ENCODE data around the gene HHLA2. TPM values are rescaled to one million over a fixed set of nuclear protein-coding genes. Genes with fewer than 3 reads are reported as not detected.

HHLA2 gene
- polyA plus RNA-seq, 1 donor (not counting 4 experiments of a cell fraction or from before 2014, with no cell fraction given), result not detected

GRCh38 chr3:108251265-108251664 lies 45.1 kb upstream of the HHLA2 start:
- H3K4me2 ChIP-seq (ENCODE audit: control insufficient read depth, extremely low read depth, insufficient read depth, low read depth, low read length), result no peak overlapping the region
- H3K27me3 ChIP-seq (ENCODE audit: control insufficient read depth, extremely low read depth, insufficient read depth, low read length), result no peaks in the 10 kb centered on the region
- H3K4me1 ChIP-seq (ENCODE audit: control insufficient read depth, extremely low read depth, insufficient read depth, low read length), result no peaks in the 10 kb centered on the region
- H3K9me3 ChIP-seq (ENCODE audit: control insufficient read depth, low read depth, low read length), result no peaks in the 10 kb centered on the region
- H2AFZ ChIP-seq (ENCODE audit: control insufficient read depth, low read length), result no peak overlapping the region
- no peaks in the 10 kb centered on the region for H3K36me3 ChIP-seq (ENCODE audit: control insufficient read depth in 2 of 2, extremely low read depth in 1 of 2, insufficient read depth in 2 of 2, low read length in 2 of 2)
- no peak overlapping the region for H3K27ac ChIP-seq (ENCODE audit: control insufficient read depth, insufficient read depth, low read length)
- no peak for DNase-seq (ENCODE audit: low read depth, low spot score)
- no peak for FAIRE-seq
- H4K20me1 ChIP-seq (ENCODE audit: control insufficient read depth, extremely low read depth, insufficient read depth, low read length), result no peaks in the 10 kb centered on the region
- no peak for TF ChIP-seq EZH2 (IDR thresholded peaks at IDR 0.05; ENCODE audit: low read length)
- no peak for TF ChIP-seq CTCF (optimal IDR thresholded peaks at IDR 0.05 in 1 of 3, IDR thresholded peaks at IDR 0.05 in 1 of 3, conservative IDR thresholded peaks at IDR 0.05 in 1 of 3; ENCODE audit: extremely low read depth in 1 of 3, insufficient read depth in 2 of 3, low read length in 3 of 3)
- no peak overlapping the region for H3K9ac ChIP-seq (ENCODE audit: control insufficient read depth, extremely low read depth, insufficient read depth, low read length)
- no peaks in the 10 kb centered on the region for H3K9me1 ChIP-seq (ENCODE audit: control insufficient read depth, extremely low read depth, insufficient read depth, low read length)
- no peak overlapping the region for H3K4me3 ChIP-seq (ENCODE audit: control insufficient read depth in 2 of 3, extremely low read depth in 1 of 3, insufficient read depth in 2 of 3, low read depth in 1 of 3, low read length in 3 of 3)
- dilution Hi-C loops (cut with MboI; ENCODE audit: extremely low pct_ligation_motif_present, low sequenced_read_pairs), result no loop called here
- H3K79me2 ChIP-seq (ENCODE audit: control insufficient read depth, insufficient read depth, low read length), result no peaks in the 10 kb centered on the region

- H3K27ac ChIP-seq (ENCODE audit: control insufficient read depth, insufficient read depth, low read length), result no peak overlapping the region
- no peaks in the 10 kb centered on the region for H4K20me1 ChIP-seq (ENCODE audit: control insufficient read depth, extremely low read depth, insufficient read depth, low read length)
- no peaks in the 10 kb centered on the region for H3K79me2 ChIP-seq (ENCODE audit: control insufficient read depth, insufficient read depth, low read length)
- no peak overlapping the region for H3K9ac ChIP-seq (ENCODE audit: control insufficient read depth, extremely low read depth, insufficient read depth, low read length)
- no peak overlapping the region for H2AFZ ChIP-seq (ENCODE audit: control insufficient read depth, low read length)
- no peaks in the 10 kb centered on the region for H3K36me3 ChIP-seq (ENCODE audit: control insufficient read depth in 2 of 2, extremely low read depth in 1 of 2, insufficient read depth in 2 of 2, low read length in 2 of 2)
- H3K4me2 ChIP-seq (ENCODE audit: control insufficient read depth, extremely low read depth, insufficient read depth, low read depth, low read length), result no peak overlapping the region
- no peaks in the 10 kb centered on the region for H3K4me1 ChIP-seq (ENCODE audit: control insufficient read depth, extremely low read depth, insufficient read depth, low read length)
- H3K27me3 ChIP-seq (ENCODE audit: control insufficient read depth, extremely low read depth, insufficient read depth, low read length), result no peaks in the 10 kb centered on the region
- H3K4me3 ChIP-seq (ENCODE audit: control insufficient read depth in 2 of 3, extremely low read depth in 1 of 3, insufficient read depth in 2 of 3, low read depth in 1 of 3, low read length in 3 of 3), result no peak overlapping the region
- DNase-seq (ENCODE audit: low read depth, low spot score), result no peak
- dilution Hi-C loops (cut with MboI; ENCODE audit: extremely low pct_ligation_motif_present, low sequenced_read_pairs), result no loop called here
- no peaks in the 10 kb centered on the region for H3K9me3 ChIP-seq (ENCODE audit: control insufficient read depth, low read depth, low read length)
- FAIRE-seq, result no peak
- no peak for TF ChIP-seq CTCF (optimal IDR thresholded peaks at IDR 0.05 in 1 of 3, IDR thresholded peaks at IDR 0.05 in 1 of 3, conservative IDR thresholded peaks at IDR 0.05 in 1 of 3; ENCODE audit: extremely low read depth in 1 of 3, insufficient read depth in 2 of 3, low read length in 3 of 3)
- TF ChIP-seq EZH2 (IDR thresholded peaks at IDR 0.05; ENCODE audit: low read length), result no peak
- no peaks in the 10 kb centered on the region for H3K9me1 ChIP-seq (ENCODE audit: control insufficient read depth, extremely low read depth, insufficient read depth, low read length)
These were observed 44.5 kb upstream of the HHLA2 start for GRCh38 chr3:108251844-108252243.

Measured in keratinocyte (primary cell).